Right lobe of liver (tissue), 4 donors: ENCODE measurements around the gene LMTK2.

Source experiments
- CTCF ChIP-seq, 4 donors: fragments of 200-600 bp in 3 of 4; fragments of 450-650 bp in 1 of 4; IDR thresholded peaks; one replicate each; pipeline versions ENCODE4 v1.5.1 to v1.8.0; 2016 to 2022; ENCODE audit warnings: antibody characterized with exemption in 4 of 4, mild to moderate bottlenecking in 2 of 4
- POLR2A ChIP-seq: fragments of 450-650 bp; IDR thresholded peaks from one replicate; pipeline ENCODE4 v1.6.1; 2017; ENCODE audit warnings: antibody characterized with exemption, mild to moderate bottlenecking
- donor health status: DM: no; HTN: no; CAD: no.
- donor health status: DM: no; HTN: no; CAD: no.
- donor health status: DM: no; HTN: yes; CAD: no.

- TF ChIP-seq CTCF (IDR thresholded peaks at IDR 0.05) (no peak), POLR2A (no peak)
These were observed 25.3 kb upstream of the LMTK2 start for GRCh38 chr7:98081319-98081718.
